Stimulated activated CD8-positive, alpha-beta memory T cell treated with anti-CD3 and anti-CD28 coated beads, Interleukin-15, amount 100 ng/mL, for 48 hours (primary cell): ENCODE data around the gene NUBP2.

ENCODE experiments used
- DNase-seq, 2 donors: peaks; one replicate each; pipeline ENCODE4 v3.0.0-alpha.2; 2020; ENCODE audit warnings: low read depth in 2 of 2

Gene NUBP2

GRCh38 chr16:1828645-1829410, 46.1 kb downstream of the NUBP2 start:
- no peak for DNase-seq

DNA sequence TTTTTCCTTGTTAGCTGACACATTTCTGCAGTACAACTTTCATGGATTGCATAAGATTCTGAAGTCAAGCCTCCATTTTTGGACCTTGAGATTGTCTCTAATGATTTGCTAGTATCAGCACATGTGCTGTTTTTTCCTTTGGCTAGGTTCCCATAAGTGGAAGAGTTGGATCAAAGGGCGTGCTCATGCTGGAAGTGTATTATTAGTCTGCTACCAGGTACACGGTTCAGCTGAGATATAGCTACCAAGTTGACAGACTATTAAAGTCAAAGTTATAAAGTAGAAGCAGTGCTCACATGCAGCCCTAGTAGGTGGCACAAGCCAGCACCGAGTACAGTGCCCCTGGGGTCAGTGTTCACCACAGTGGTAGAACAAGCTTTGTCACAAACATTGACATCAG, 47.5 kb downstream of the NUBP2 start:
- no peak for DNase-seq

- no peak for DNase-seq
Measured at GRCh38 chr16:1831186-1832075, 48.7 kb downstream of the NUBP2 start.

- no peak for DNase-seq
Measured at GRCh38 chr16:1832838-1833454, 50.2 kb downstream of the NUBP2 start.

GRCh38 chr16:1834096-1834495, 51.3 kb downstream of the NUBP2 start:
- no peak for DNase-seq
